Psoas muscle (tissue), 8 donors: ENCODE results near the gene BRI3. TPM values are rescaled to one million over a fixed set of nuclear protein-coding genes. Genes with fewer than 3 reads are reported as not detected.
A peak's percentile ranks its signal among the peaks of the same experiment; 100 is the strongest.

ENCODE experiments used
- ATAC-seq, 4 donors: fragments of 200-7000 bp; cut with Tn5 transposase; one replicate each; pipeline ENCODE4 v1.9.1; 2020; ENCODE audit warnings: moderate library complexity in 3 of 4, mild to moderate bottlenecking in 2 of 4
- DNase-seq, 2 donors: peaks; one replicate each; pipeline ENCODE4 v3.0.0-alpha.2; 2020
- H3K27ac ChIP-seq: fragments of 200-600 bp; one replicate; pipeline ENCODE4 v1.8.0; 2022
- H3K27me3 ChIP-seq, 3 donors: fragments of 200-600 bp in 1 of 3; one replicate each; pipeline versions ENCODE4 v1.6.1 to v1.8.0; 2013 to 2022; ENCODE audit warnings: low read length in 2 of 3, mild to moderate bottlenecking in 2 of 3, moderate library complexity in 1 of 3; ENCODE audit not compliant: insufficient read depth in 3 of 3
- H3K36me3 ChIP-seq, 2 donors: fragments of 200-600 bp in 1 of 2; one replicate each; pipeline versions ENCODE4 v1.6.1 to v1.8.0; 2013 to 2022; ENCODE audit warnings: low read depth in 1 of 2, mild to moderate bottlenecking in 1 of 2, moderate library complexity in 1 of 2; ENCODE audit not compliant: insufficient read depth in 1 of 2
- H3K4me1 ChIP-seq: fragments of 200-600 bp; one replicate; pipeline ENCODE4 v1.8.0; 2022
- H3K4me3 ChIP-seq: fragments of 200-600 bp; one replicate; pipeline ENCODE4 v1.8.0; 2022; ENCODE audit warnings: mild to moderate bottlenecking
- H3K9me3 ChIP-seq: fragments of 200-600 bp; one replicate; pipeline ENCODE4 v1.8.0; 2022
- WGBS, 3 donors: extraction: QIAGEN DNeasy Blood & Tissue Kit; methylation state at CpG; one replicate each; pipeline versions ENCODE4 v1.1.6 to v1.1.7; 2013; 5-methylcytosine and 5-hydroxymethylcytosine counted together
- intact Hi-C, 2 donors: fragments of 100-400 bp; cut with DNase I; formaldehyde crosslinking; loops; one replicate each; pipeline versions ENCODE4 v1.11.0 to v1.14.2; 2022
- polyA plus RNA-seq, 3 donors: library from polyadenylated mRNA; stranded (reverse); fragments of 200-250 nt; gene quantifications; one replicate each; pipeline ENCODE4 v1.2.3, GENCODE V29; 2013
- total RNA-seq, 4 donors: library from RNA; stranded (reverse); fragmentation: NEBNext Ultra II Directional in 2 of 4; extraction: Animal tissue kit (Norgen Biotek cat#: 25700) in 2 of 4; gene quantifications; one replicate each; pipeline versions ENCODE4 v1.2.1 to v1.2.4, GENCODE V29; 2021 to 2023
- TF ChIP-seq, protein P1 (sequence below): fragments of 200-600 bp; IDR thresholded peaks from one replicate; pipeline ENCODE4 v1.8.0; 2022; ENCODE audit warnings: antibody characterized with exemption
- donor health status: healthy with polysubstance abuse.
- donor health status: DM: no; HTN: no; CAD: no; lungs with moderate emphysema.
- donor health status: Bipolar disorder and iron deficiency.
- donor health status: healthy.
- donor health status: DM: yes; HTN: yes; CAD: no.
- donor health status: DM: no; HTN: no; CAD: no.
- donor health status: DM: no; HTN: no; CAD: no.
- donor health status: DM: yes; HTN: yes; CAD: no.

Gene BRI3
- total and polyA plus RNA-seq, 7 donors, result 231 to 529 (median 435) TPM

- H3K4me1 ChIP-seq, result peaks cover 4% of the 10 kb centered on the region
- no peak for ATAC-seq
- intact Hi-C loops, result no loop called here
- no peaks in the 10 kb centered on the region for H3K9me3 ChIP-seq
- no peaks in the 10 kb centered on the region for H3K27me3 ChIP-seq
- WGBS, 3 donors, result 64 to 73% (median 73%) methylated on average over 5 of the region's 5 CpGs
- no peak for DNase-seq
- no peak overlapping the region for H3K4me3 ChIP-seq
- TF ChIP-seq, protein P1, sequence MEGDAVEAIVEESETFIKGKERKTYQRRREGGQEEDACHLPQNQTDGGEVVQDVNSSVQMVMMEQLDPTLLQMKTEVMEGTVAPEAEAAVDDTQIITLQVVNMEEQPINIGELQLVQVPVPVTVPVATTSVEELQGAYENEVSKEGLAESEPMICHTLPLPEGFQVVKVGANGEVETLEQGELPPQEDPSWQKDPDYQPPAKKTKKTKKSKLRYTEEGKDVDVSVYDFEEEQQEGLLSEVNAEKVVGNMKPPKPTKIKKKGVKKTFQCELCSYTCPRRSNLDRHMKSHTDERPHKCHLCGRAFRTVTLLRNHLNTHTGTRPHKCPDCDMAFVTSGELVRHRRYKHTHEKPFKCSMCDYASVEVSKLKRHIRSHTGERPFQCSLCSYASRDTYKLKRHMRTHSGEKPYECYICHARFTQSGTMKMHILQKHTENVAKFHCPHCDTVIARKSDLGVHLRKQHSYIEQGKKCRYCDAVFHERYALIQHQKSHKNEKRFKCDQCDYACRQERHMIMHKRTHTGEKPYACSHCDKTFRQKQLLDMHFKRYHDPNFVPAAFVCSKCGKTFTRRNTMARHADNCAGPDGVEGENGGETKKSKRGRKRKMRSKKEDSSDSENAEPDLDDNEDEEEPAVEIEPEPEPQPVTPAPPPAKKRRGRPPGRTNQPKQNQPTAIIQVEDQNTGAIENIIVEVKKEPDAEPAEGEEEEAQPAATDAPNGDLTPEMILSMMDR, result no peak
- no peak overlapping the region for H3K27ac ChIP-seq
- no peaks in the 10 kb centered on the region for H3K36me3 ChIP-seq
These were observed 5.2 kb upstream of the BRI3 start for GRCh38 chr7:98276241-98276761.

- 80 to 86% (median 85%) methylated on average over 5 of the region's 5 CpGs for WGBS, 3 donors
- intact Hi-C loops, result no loop called here
- H3K27ac ChIP-seq, result no peak overlapping the region
These were observed 3.1 kb upstream of the BRI3 start for GRCh38 chr7:98278408-98278807.

GRCh38 chr7:98278936-98279335 lies 2.5 kb upstream of the BRI3 start:
- ATAC-seq (no peak), DNase-seq (no peak)
- H3K36me3 ChIP-seq, result no peaks in the 10 kb centered on the region
- 44 to 59% (median 58%) methylated on average over 4 of the region's 4 CpGs for WGBS, 3 donors
- TF ChIP-seq, protein P1, result no peak
- H3K9me3 ChIP-seq, result no peaks in the 10 kb centered on the region
- no peak overlapping the region for H3K4me3 ChIP-seq
- H3K4me1 ChIP-seq, result peaks cover 15% of the 10 kb centered on the region
- intact Hi-C loops, result no loop called here
- H3K27ac ChIP-seq, result no peak overlapping the region
- no peaks in the 10 kb centered on the region for H3K27me3 ChIP-seq

More at GRCh38 chr7:98278408-98278807, 3.1 kb upstream of the BRI3 start:
- TF ChIP-seq, protein P1, result no peak
- Histone ChIP-seq H3K4me3 (no peak overlapping the region), H3K9me3 (no peaks in the 10 kb centered on the region), H3K36me3 (no peaks in the 10 kb centered on the region), H3K27me3 (no peaks in the 10 kb centered on the region), H3K4me1 (peaks cover 10% of the 10 kb centered on the region)
- no peak for DNase-seq
- ATAC-seq, result no peak

DNA sequence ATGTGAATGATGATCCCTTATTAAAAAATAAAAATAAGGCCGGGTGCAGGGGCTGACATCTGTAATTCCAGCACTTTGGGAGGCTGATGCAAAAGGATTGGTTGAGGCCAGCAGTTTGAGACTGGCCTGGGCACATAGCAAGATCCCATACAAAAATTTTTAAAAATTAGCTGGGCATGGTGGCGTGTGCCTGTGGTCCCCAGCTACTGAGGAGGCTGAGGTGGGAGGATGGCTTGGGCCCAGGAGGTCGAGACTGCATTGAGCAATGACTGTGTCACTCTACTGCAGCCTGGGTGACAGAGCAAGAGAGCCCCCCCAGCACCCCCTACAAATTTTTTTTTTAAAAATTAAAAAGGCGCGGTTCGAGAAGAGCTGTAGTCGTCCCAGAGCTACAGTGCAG lies 1.2 kb upstream of the BRI3 start:
- Histone ChIP-seq H3K27me3 (no peaks in the 10 kb centered on the region), H3K36me3 (no peaks in the 10 kb centered on the region), H3K9me3 (no peaks in the 10 kb centered on the region), H3K4me3 (peak overlapping the region; percentile 67), H3K4me1 (peaks cover 26% of the 10 kb centered on the region), H3K27ac (peak overlapping the region; percentile 99)
- DNase-seq, result no peak
- WGBS, 3 donors, result 55 to 64% (median 63%) methylated on average over 7 of the region's 7 CpGs
- TF ChIP-seq, protein P1, result no peak
- intact Hi-C loops, result loop anchor here (2.0 to 10.0 kb wide), 3 partner anchors 27 to 125 kb away; partner anchors contain the start of genes BAIAP2L1 (in 1 of the 2) and TECPR1 (in 1 of the 2)
- no peak for ATAC-seq
